HCT116 (cell line): Measurements from ENCODE around the gene ICAM4. TPM values are rescaled to one million over a fixed set of nuclear protein-coding genes. Genes with fewer than 3 reads are reported as not detected.

Experiments
- ATAC-seq: fragments of 200-7000 bp; cut with Tn5 transposase; 2 replicates; pipeline ENCODE4 v1.9.1; 2020; ENCODE audit warnings: mild to moderate bottlenecking, moderate library complexity
- Bru-seq: library from RNA; stranded (reverse); fragments of 400-500 nt; gene quantifications from one replicate; lab custom pipeline; 2021; lab: Mats Ljungman, UMichigan
- BruChase-seq, 2 experiments: library from RNA; stranded (reverse); fragments of 400-500 nt; gene quantifications; one replicate each; lab custom pipeline; 2021; lab: Mats Ljungman, UMichigan
- BruUV-seq: library from RNA; stranded (reverse); fragments of 400-500 nt; replicated peaks from 2 replicates; lab custom pipeline; 2021; lab: Mats Ljungman, UMichigan
- CTCF ChIA-PET: fragments of 300-600 bp; sonication (Branson Sonifier 250); formaldehyde crosslinking; loops from one replicate; lab custom pipeline; 2021; ENCODE audit warnings: antibody characterized with exemption; lab: Charles Lee
- POLR2A ChIA-PET: fragments of 300-600, 350-600 bp; sonication (Branson Sonifier 250); formaldehyde crosslinking; loops from one replicate; lab custom pipeline; 2021; ENCODE audit warnings: antibody characterized with exemption; lab: Charles Lee
- RAD21 ChIA-PET, 2 experiments: fragments of 300-600 bp; sonication (Branson Sonifier 250); formaldehyde crosslinking; loops; one replicate each; lab custom pipeline; 2023; ENCODE audit warnings: low total read pairs in 2 of 2; ENCODE audit not compliant: uncharacterized antibody in 2 of 2, unreplicated experiment in 2 of 2, low non-redundant PET in 1 of 2; lab: Charles Lee
- DNase-seq: peaks from one replicate; pipeline ENCODE4 v3.0.0-alpha.2; 2010; ENCODE audit warnings: low read depth, low spot score
- H2AFZ ChIP-seq: fragments of 200-600 bp; shearing (Covaris generic), sonication (generic); 2 replicates; pipeline ENCODE4 v1.6.1; 2017; ENCODE audit warnings: low read depth, mixed run types, mixed read lengths, antibody characterized with exemption, low read length; ENCODE audit not compliant: poor library complexity, severe bottlenecking
- H3K27ac ChIP-seq: 2 replicates; pipeline ENCODE4 v1.5.1; 2012; ENCODE audit warnings: low read depth, low read length
- H3K27me3 ChIP-seq: fragments of 200-600 bp; sonication (generic); 2 replicates; pipeline ENCODE4 v1.6.1; 2016; ENCODE audit warnings: mixed run types, low read length, mixed read lengths; ENCODE audit not compliant: insufficient read depth
- H3K36me3 ChIP-seq, 2 experiments: fragments of 200-500 bp in 1 of 2; fragments of 200-600 bp in 1 of 2; sonication (Bioruptor generic) in 1 of 2; sonication (generic) in 1 of 2; 2 replicates each; pipeline versions ENCODE4 v1.5.1 to v1.6.1; 2014 to 2016; ENCODE audit warnings: low read length in 2 of 2, inconsistent platforms in 1 of 2, mixed read lengths in 1 of 2, mixed run types in 1 of 2; ENCODE audit not compliant: insufficient read depth in 2 of 2, control insufficient read depth in 1 of 2
- H3K4me1 ChIP-seq, 2 experiments: fragments of 200-600 bp in 1 of 2; sonication (generic) in 1 of 2; 2 replicates each; pipeline versions ENCODE4 v1.5.1 to v1.6.1; 2012 to 2017; ENCODE audit warnings: low read length in 2 of 2, inconsistent platforms in 1 of 2, mild to moderate bottlenecking in 1 of 2, mixed read lengths in 1 of 2, mixed run types in 1 of 2, moderate library complexity in 1 of 2; ENCODE audit not compliant: insufficient read depth in 2 of 2, control insufficient read depth in 1 of 2
- H3K4me2 ChIP-seq: fragments of 200-600 bp; sonication (generic); 2 replicates; pipeline ENCODE4 v1.6.1; 2017; ENCODE audit warnings: mixed run types, low read length, mixed read lengths
- H3K4me3 ChIP-seq, 2 experiments: fragments of 200-600 bp in 1 of 2; sonication (generic) in 1 of 2; replicated peaks in 1 of 2; 2 replicates each; pipeline ENCODE4 v1.5.1; 2011 to 2016; ENCODE audit warnings: low read length in 2 of 2, control low read depth in 1 of 2, low read depth in 1 of 2, mild to moderate bottlenecking in 1 of 2, mixed read lengths in 1 of 2, mixed run types in 1 of 2
- H3K79me2 ChIP-seq: fragments of 200-600 bp; sonication (generic); 2 replicates; pipeline ENCODE4 v1.6.1; 2017; ENCODE audit warnings: mild to moderate bottlenecking, mixed run types, low read length, moderate library complexity, mixed read lengths; ENCODE audit not compliant: insufficient read depth
- H3K9ac ChIP-seq: fragments of 200-600 bp; sonication (generic); 2 replicates; pipeline ENCODE4 v1.6.1; 2016; ENCODE audit warnings: low read length, mixed read lengths
- H3K9me2 ChIP-seq: fragments of 200-600 bp; sonication (generic), shearing (Covaris generic); 2 replicates; pipeline ENCODE4 v1.6.1; 2017; ENCODE audit warnings: mixed run types, mild to moderate bottlenecking, moderate library complexity; ENCODE audit not compliant: insufficient read depth
- H3K9me3 ChIP-seq, 2 experiments: fragments of 200-500 bp in 1 of 2; fragments of 200-600 bp in 1 of 2; sonication (Bioruptor generic) in 1 of 2; sonication (generic) in 1 of 2; 2 replicates each; pipeline ENCODE4 v1.6.1; 2014 to 2017; ENCODE audit warnings: low read length in 2 of 2, mixed read lengths in 2 of 2, inconsistent platforms in 1 of 2, low read depth in 1 of 2, mild to moderate bottlenecking in 1 of 2, mixed run types in 1 of 2, moderate library complexity in 1 of 2; ENCODE audit not compliant: control insufficient read depth in 1 of 2, insufficient read depth in 1 of 2
- H4K20me1 ChIP-seq: fragments of 200-600 bp; sonication (generic), shearing (Covaris generic); 2 replicates; pipeline ENCODE4 v1.6.1; 2017; ENCODE audit warnings: mixed run types, mild to moderate bottlenecking, moderate library complexity; ENCODE audit not compliant: insufficient read depth
- CTCF ChIP-seq, 3 experiments: fragments of 200-600 bp in 1 of 3; sonication (generic) in 1 of 3; IDR thresholded peaks in 2 of 3; conservative IDR thresholded peaks in 1 of 3; 2 replicates each; pipeline ENCODE4 v1.5.1; 2012 to 2017; ENCODE audit warnings: low read depth in 2 of 3, low read length in 2 of 3, antibody characterized with exemption in 1 of 3, borderline replicate concordance in 1 of 3, control low read depth in 1 of 3, mild to moderate bottlenecking in 1 of 3, mixed read lengths in 1 of 3, mixed run types in 1 of 3, moderate library complexity in 1 of 3; ENCODE audit not compliant: insufficient read depth in 1 of 3
- REST ChIP-seq: IDR thresholded peaks from 2 replicates; pipeline ENCODE4 v1.6.1; 2012; ENCODE audit warnings: low read depth
- YY1 ChIP-seq: IDR thresholded peaks from 2 replicates; pipeline ENCODE4 v1.6.1; 2011; ENCODE audit warnings: low read length, low read depth, moderate library complexity, mild to moderate bottlenecking; ENCODE audit not compliant: insufficient replicate concordance; ENCODE audit errors: extremely low read depth
- ZBTB33 ChIP-seq: IDR thresholded peaks from 2 replicates; pipeline ENCODE4 v1.6.1; 2011; ENCODE audit warnings: mild to moderate bottlenecking, low read length, moderate library complexity; ENCODE audit not compliant: insufficient replicate concordance; ENCODE audit errors: extremely low read depth
- ZFX ChIP-seq: fragments of 450-650 bp; IDR thresholded peaks from 2 replicates; pipeline ENCODE4 v1.6.1; 2017
- intact Hi-C: fragments of 100-400 bp; cut with micrococcal nuclease; formaldehyde crosslinking; loops from 2 replicates; pipeline ENCODE4 v1.10.0; 2022
- long read RNA-seq: library from polyadenylated mRNA; unstranded; transcript quantifications from one replicate; pipeline ENCODE4 v2.0.0, GENCODE V29; 2021; ENCODE audit not compliant: unreplicated experiment
- polyA plus RNA-seq: library from polyadenylated mRNA; unstranded; fragments of >200 nt; gene quantifications from 2 replicates; pipeline ENCODE4 v1.2.1, GENCODE V29; 2012; ENCODE audit warnings: missing spikeins
- total RNA-seq: library from RNA; stranded (reverse); gene quantifications from one replicate; pipeline ENCODE4 v1.2.1, GENCODE V29; 2021; ENCODE audit not compliant: unreplicated experiment

ICAM4 gene
- total RNA-seq (not detected), Bru-seq, nascent RNA (percentile 25 among the genes with signal in this experiment), BruChase-seq, experiment 1, labeled RNA remaining after a 6-hour chase (percentile 21 among the genes with signal in this experiment), BruChase-seq, experiment 2, labeled RNA remaining after a 2-hour chase (percentile 18 among the genes with signal in this experiment)
- not detected in 2 replicates for polyA plus RNA-seq
- long read RNA-seq: 0 reads

GRCh38 chr19:10286803-10287737 is at the start of gene ICAM4:
Gene ICAM4 (plus strand): TSS chr19:10286955. CDS start chr19:10287013, 58 bp downstream.
- TF ChIP-seq YY1 (no peak), CTCF (IDR thresholded peaks at IDR 0.05 in 2 of 3, conservative IDR thresholded peaks at IDR 0.05 in 1 of 3; ENCODE audit: borderline replicate concordance in 1 of 3, insufficient read depth in 1 of 3, low read depth in 2 of 3, low read length in 2 of 3) (no peak), ZBTB33 (no peak), REST (no peak), ZFX (no peak)
- TF ChIP-seq, all 23 proteins: peak for 0
- Histone ChIP-seq H3K9ac (no peak within 1 kb of the TSS), H3K79me2 (peaks cover 9% of the 10 kb centered on the region; the same call in 1 of the 2 replicates), H2AFZ (no peak within 1 kb of the TSS), H3K9me2 (no peaks in the 10 kb centered on the region), H3K4me2 (no peak within 1 kb of the TSS), H3K27ac (peak within 1 kb of the TSS; percentile 76; the same call in 1 of the 2 replicates), H3K4me3 (no peak within 1 kb of the TSS), H3K4me1 (peaks cover 17 to 66% of the 10 kb centered on the region in 2 experiments), H3K9me3 (no peaks in the 10 kb centered on the region), H4K20me1 (no peaks in the 10 kb centered on the region), H3K36me3 (no peaks in the 10 kb centered on the region; a peak in 2 of 4 replicates), H3K27me3 (no peaks in the 10 kb centered on the region)
- DNase-seq (no peak), ATAC-seq (no peak)
- ChIA-PET CTCF (interaction anchor here (3.2 kb wide), 1 partner anchor 28 kb away, joined by 30 read pairs; no protein-coding TSS in a partner anchor), POLR2A (no interaction called here), RAD21 (no interaction called here)
- intact Hi-C loops: no loop called here
- no TSS peak for BruUV-seq
